Measurements from ENCODE around the gene GRID1.

The GRID1 gene

DNA sequence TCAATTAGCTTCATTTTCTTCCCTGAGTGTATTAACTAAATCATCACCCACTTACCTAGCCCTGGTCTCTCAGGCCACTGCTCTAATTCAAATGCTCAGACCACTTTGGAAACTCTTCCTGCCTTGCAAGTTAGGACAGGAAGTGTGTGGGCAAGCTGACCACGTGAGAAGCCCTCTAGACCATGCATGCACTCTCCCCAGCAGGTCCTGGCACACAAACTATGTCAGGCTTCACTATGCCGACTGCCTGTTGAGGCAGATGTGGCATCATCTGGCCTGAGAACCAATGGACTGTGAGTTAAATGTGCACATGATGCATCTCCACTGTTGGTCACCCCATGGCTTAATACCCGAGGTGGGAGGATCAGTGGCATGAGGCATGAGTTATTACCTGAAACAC lies 439.6 kb downstream of the GRID1 start:
- TF ChIP-seq GATA1 (IDR thresholded peaks at IDR 0.05; ENCODE audit: low read depth, low read length) (no peak), POLR2A (IDR thresholded peaks at IDR 0.05; ENCODE audit: low read length) (no peak)
- DNase-seq: no peak

DNA sequence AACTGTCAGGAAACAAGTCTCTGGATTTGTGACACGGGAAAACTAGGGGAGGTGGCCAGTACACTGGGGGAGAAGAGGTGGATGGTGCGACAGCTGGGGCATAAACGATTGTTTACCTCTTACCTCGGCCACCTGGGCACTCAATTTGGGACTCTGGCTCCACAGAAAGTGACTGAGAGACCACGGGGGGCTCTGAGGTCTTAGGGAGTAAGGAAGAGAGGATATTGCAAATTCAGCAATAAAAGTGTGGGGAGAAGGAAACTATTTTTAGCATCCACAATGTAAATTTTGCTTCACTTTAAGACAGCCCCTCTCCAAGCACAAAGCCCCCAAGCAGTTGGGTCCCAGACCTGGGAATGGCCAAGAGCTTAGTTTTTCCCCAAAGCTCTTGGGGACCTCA lies 440.5 kb downstream of the GRID1 start:
- TF ChIP-seq GATA1 (IDR thresholded peaks at IDR 0.05; ENCODE audit: low read depth, low read length): no peak
- no peak for TF ChIP-seq POLR2A (IDR thresholded peaks at IDR 0.05; ENCODE audit: low read length)
- DNase-seq: no peak

- no peak for TF ChIP-seq GATA1 (IDR thresholded peaks at IDR 0.05; ENCODE audit: low read depth, low read length)
- no peak for DNase-seq
Measured at GRCh38 chr10:85925201-85925750, 441.3 kb downstream of the GRID1 start.

- TF ChIP-seq POLR2A (IDR thresholded peaks at IDR 0.05; ENCODE audit: low read length) (no peak), GATA1 (IDR thresholded peaks at IDR 0.05; ENCODE audit: low read depth, low read length) (no peak)
- no peak for DNase-seq
Measured at GRCh38 chr10:85924382-85925102, 442.1 kb downstream of the GRID1 start.

GRCh38 chr10:85922356-85923129 lies 444.1 kb downstream of the GRID1 start:
- DNase-seq: no peak
- TF ChIP-seq GATA1 (IDR thresholded peaks at IDR 0.05; ENCODE audit: low read depth, low read length): no peak
- no peak for TF ChIP-seq POLR2A (IDR thresholded peaks at IDR 0.05; ENCODE audit: low read length)

GRCh38 chr10:85921789-85922188 lies 444.8 kb downstream of the GRID1 start:
- TF ChIP-seq POLR2A (IDR thresholded peaks at IDR 0.05; ENCODE audit: low read length) (no peak), GATA1 (IDR thresholded peaks at IDR 0.05; ENCODE audit: low read depth, low read length) (no peak)
- no peak for DNase-seq

- DNase-seq: no peak
Measured at GRCh38 chr10:85920311-85920710, 446.3 kb downstream of the GRID1 start.

GRCh38 chr10:85919491-85920021 lies 447.0 kb downstream of the GRID1 start:
- no peak for TF ChIP-seq GATA1 (IDR thresholded peaks at IDR 0.05; ENCODE audit: low read depth, low read length)
- TF ChIP-seq POLR2A (IDR thresholded peaks at IDR 0.05; ENCODE audit: low read length): no peak
- DNase-seq: no peak

More at GRCh38 chr10:85920311-85920710, 446.3 kb downstream of the GRID1 start:
- no peak for TF ChIP-seq GATA1 (IDR thresholded peaks at IDR 0.05; ENCODE audit: low read depth, low read length)
- no peak for TF ChIP-seq POLR2A (IDR thresholded peaks at IDR 0.05; ENCODE audit: low read length)

- DNase-seq: no peak
Measured at GRCh38 chr10:85918371-85918770, 448.2 kb downstream of the GRID1 start.

GRCh38 chr10:85917601-85918000 lies 449.0 kb downstream of the GRID1 start:
- TF ChIP-seq GATA1 (IDR thresholded peaks at IDR 0.05; ENCODE audit: low read depth, low read length): no peak
- TF ChIP-seq POLR2A (IDR thresholded peaks at IDR 0.05; ENCODE audit: low read length): no peak
- DNase-seq: no peak

More at GRCh38 chr10:85918371-85918770, 448.2 kb downstream of the GRID1 start:
- TF ChIP-seq POLR2A (IDR thresholded peaks at IDR 0.05; ENCODE audit: low read length) (no peak), GATA1 (IDR thresholded peaks at IDR 0.05; ENCODE audit: low read depth, low read length) (no peak)

DNA sequence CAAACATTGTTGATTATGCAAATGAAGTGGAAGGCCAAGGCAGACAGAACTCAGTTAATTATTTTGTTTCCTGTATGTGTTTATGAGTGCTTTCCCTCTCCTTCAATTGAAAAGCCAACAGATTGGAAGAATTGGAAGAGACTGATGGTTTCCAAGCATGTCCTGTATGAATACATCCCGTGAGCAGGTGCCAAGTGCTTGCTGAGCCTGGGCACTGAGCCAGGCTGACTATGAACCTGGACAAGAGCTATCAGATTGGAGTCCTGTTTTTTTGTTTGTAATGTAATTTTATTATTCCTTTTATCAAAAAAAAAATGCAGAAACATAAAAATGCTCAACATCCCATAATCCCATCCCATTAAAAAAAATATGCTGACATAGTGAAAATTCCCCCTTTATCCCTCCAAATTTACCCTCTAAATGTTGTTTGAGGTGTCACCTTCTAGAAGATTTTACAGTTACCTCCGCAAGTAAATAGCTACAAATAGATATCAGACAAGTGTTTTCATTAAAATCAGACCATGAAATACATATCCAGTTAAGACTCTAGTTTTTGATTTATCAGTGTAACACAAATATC lies 449.5 kb downstream of the GRID1 start:
- no peak for DNase-seq
- TF ChIP-seq GATA1 (IDR thresholded peaks at IDR 0.05; ENCODE audit: low read depth, low read length) (no peak), POLR2A (IDR thresholded peaks at IDR 0.05; ENCODE audit: low read length) (no peak)

DNA sequence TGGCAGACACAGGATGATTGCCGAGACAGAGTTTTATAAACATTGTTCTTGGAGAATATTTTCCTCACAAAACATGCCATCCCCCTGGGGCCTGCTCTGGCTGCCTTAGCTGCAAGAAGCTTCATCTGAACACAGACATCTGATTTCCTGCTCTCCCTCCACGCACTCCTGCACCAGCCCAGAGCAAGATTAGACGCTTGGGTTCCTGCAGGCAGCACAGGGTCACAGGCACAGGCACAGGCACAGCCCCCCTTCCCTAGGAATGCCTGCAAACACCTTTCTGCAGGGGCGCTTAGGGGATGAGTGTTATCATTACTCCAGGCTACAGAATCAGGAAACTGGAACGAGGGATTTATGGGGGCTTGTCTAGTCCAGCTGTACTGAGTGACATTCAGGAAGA lies 450.3 kb downstream of the GRID1 start:
- TF ChIP-seq POLR2A (IDR thresholded peaks at IDR 0.05; ENCODE audit: low read length): no peak
- no peak for DNase-seq

DNA sequence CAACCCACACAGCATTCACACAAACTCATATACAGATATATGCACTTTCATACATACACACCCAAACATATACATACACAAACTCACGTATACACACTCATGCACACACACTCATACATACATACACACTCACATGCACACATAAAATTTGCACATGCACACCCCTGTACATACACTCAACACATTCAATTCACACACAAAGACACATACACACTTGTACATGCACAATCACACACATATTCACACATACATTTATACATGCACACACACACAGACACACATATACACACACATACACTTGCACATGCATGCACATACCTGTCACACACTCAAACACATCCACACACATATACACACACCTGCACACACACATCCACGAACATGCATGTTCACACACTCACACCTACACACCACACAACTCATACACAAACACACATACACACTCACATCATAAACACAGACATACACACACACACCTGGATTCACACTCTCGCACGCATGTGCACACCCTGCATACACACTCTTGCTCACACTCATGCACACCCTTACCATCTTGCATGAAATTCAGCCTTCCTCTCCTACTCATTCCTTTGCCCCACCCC lies 451.2 kb downstream of the GRID1 start:
- no peak for DNase-seq
- TF ChIP-seq GATA1 (IDR thresholded peaks at IDR 0.05; ENCODE audit: low read depth, low read length) (no peak), POLR2A (IDR thresholded peaks at IDR 0.05; ENCODE audit: low read length) (no peak)

- no peak for DNase-seq
- no peak for TF ChIP-seq GATA1 (IDR thresholded peaks at IDR 0.05; ENCODE audit: low read depth, low read length)
- no peak for TF ChIP-seq POLR2A (IDR thresholded peaks at IDR 0.05; ENCODE audit: low read length)
Measured at GRCh38 chr10:85914720-85915119, 451.9 kb downstream of the GRID1 start.

Data from erythroblast (primary cell).